ENCODE data around the gene BPIFB2.

The BPIFB2 gene

GRCh38 chr20:32995802-32996201 lies 11.7 kb upstream of the BPIFB2 start:
- no peak for TF ChIP-seq CTCF (IDR thresholded peaks at IDR 0.05; ENCODE audit: low read depth, low read length, missing control alignments)
- in situ Hi-C loops (cut with HindIII; ENCODE audit: low sequenced_read_pairs): no loop called here
- DNase-seq (ENCODE audit: low read depth): no peak
- no peak overlapping the region for H3K4me3 ChIP-seq (ENCODE audit: low read depth, low read length)

GRCh38 chr20:32997431-32997830 lies 10.1 kb upstream of the BPIFB2 start:
- TF ChIP-seq CTCF (IDR thresholded peaks at IDR 0.05; ENCODE audit: low read depth, low read length, missing control alignments): no peak
- no peak overlapping the region for H3K4me3 ChIP-seq (ENCODE audit: low read depth, low read length)
- in situ Hi-C loops (cut with HindIII; ENCODE audit: low sequenced_read_pairs): no loop called here
- DNase-seq (ENCODE audit: low read depth): no peak

GRCh38 chr20:32999603-33000250 lies 7.8 kb upstream of the BPIFB2 start:
- TF ChIP-seq CTCF (IDR thresholded peaks at IDR 0.05; ENCODE audit: low read depth, low read length, missing control alignments): no peak
- DNase-seq (ENCODE audit: low read depth): no peak
- no peak overlapping the region for H3K4me3 ChIP-seq (ENCODE audit: low read depth, low read length)
- in situ Hi-C loops (cut with HindIII; ENCODE audit: low sequenced_read_pairs): no loop called here

GRCh38 chr20:33000802-33001466 lies 6.6 kb upstream of the BPIFB2 start:
- in situ Hi-C loops (cut with HindIII; ENCODE audit: low sequenced_read_pairs): no loop called here
- no peak for TF ChIP-seq CTCF (IDR thresholded peaks at IDR 0.05; ENCODE audit: low read depth, low read length, missing control alignments)
- DNase-seq (ENCODE audit: low read depth): no peak
- H3K4me3 ChIP-seq (ENCODE audit: low read depth, low read length): no peak overlapping the region

- DNase-seq (ENCODE audit: low read depth): no peak
- TF ChIP-seq CTCF (IDR thresholded peaks at IDR 0.05; ENCODE audit: low read depth, low read length, missing control alignments): no peak
- no peak overlapping the region for H3K4me3 ChIP-seq (ENCODE audit: low read depth, low read length)
- in situ Hi-C loops (cut with HindIII; ENCODE audit: low sequenced_read_pairs): no loop called here
Observed at GRCh38 chr20:33002087-33002808, 5.3 kb upstream of the BPIFB2 start.

GRCh38 chr20:33004141-33004751 lies 3.3 kb upstream of the BPIFB2 start, which contains the start of gene SUN5:
Gene SUN5, minus strand, starts transcription at chr20:33004433. Its CDS starts 93 bp downstream, at chr20:33004340.
- no peak for TF ChIP-seq CTCF (IDR thresholded peaks at IDR 0.05; ENCODE audit: low read depth, low read length, missing control alignments)
- DNase-seq (ENCODE audit: low read depth): no peak
- in situ Hi-C loops (cut with HindIII; ENCODE audit: low sequenced_read_pairs): no loop called here
- H3K4me3 ChIP-seq (ENCODE audit: low read depth, low read length): no peak within 1 kb of the TSS
